HAP-1 (cell line): ENCODE measurements around the gene RAMP1.
A peak's percentile ranks its signal among the peaks of the same experiment; 100 is the strongest.
"Not testable (repeated sequence)": the region's sequence is repeated elsewhere in the genome, so short reads cannot be mapped to it uniquely, and the experiment has no call there.

Experiments
- DNase-seq, 2 experiments: peaks; one replicate each; pipeline ENCODE4 v3.0.0-alpha.2; 2016 to 2020; ENCODE audit warnings: low spot score in 2 of 2
- H3K27me3 ChIP-seq: fragments of 250-450 bp; sonication (Bioruptor Pico); 2 replicates; pipeline ENCODE4 v1.5.1; 2020; ENCODE audit warnings: low read depth, mild to moderate bottlenecking, moderate library complexity
- H3K36me3 ChIP-seq: fragments of 250-450 bp; sonication (Bioruptor Pico); replicated peaks from 2 replicates; pipeline ENCODE4 v1.5.1; 2020; ENCODE audit warnings: mild to moderate bottlenecking
- H3K4me1 ChIP-seq: fragments of 250-450 bp; sonication (Bioruptor Pico); 2 replicates; pipeline ENCODE4 v1.5.1; 2020; ENCODE audit warnings: mild to moderate bottlenecking
- H3K4me3 ChIP-seq: fragments of 250-450 bp; sonication (Bioruptor Pico); 2 replicates; pipeline ENCODE4 v1.5.1; 2020; ENCODE audit warnings: mild to moderate bottlenecking, moderate library complexity
- H3K9me3 ChIP-seq: fragments of 250-450 bp; sonication (Bioruptor Pico); 2 replicates; pipeline ENCODE4 v1.5.1; 2020; ENCODE audit warnings: mild to moderate bottlenecking, moderate library complexity
- in situ Hi-C: fragments of 300-500 bp; cut with MboI; formaldehyde crosslinking; loops from 3 replicates; pipeline ENCODE4 v1.14.3; 2020; ENCODE audit warnings: low sequenced_read_pairs, inconsistent platforms, mixed read lengths

The RAMP1 gene

GRCh38 chr2:237859533-237860272 lies at the start of gene RAMP1:
RAMP1 (plus strand) TSS chr2:237859623; CDS start chr2:237859676, 53 bp downstream.
- Histone ChIP-seq H3K4me3 (peak within 1 kb of the TSS; percentile 42), H3K36me3 (no peaks in the 10 kb centered on the region), H3K4me1 (peaks cover 26% of the 10 kb centered on the region), H3K9me3 (no peaks in the 10 kb centered on the region), H3K27me3 (no peaks in the 10 kb centered on the region)
- DNase-seq: peak in 1 of 2 experiments; percentile 59
- in situ Hi-C loops: loop anchor here (10.0 kb wide), 1 partner anchor 405 kb away; no protein-coding TSS in a partner anchor

DNA sequence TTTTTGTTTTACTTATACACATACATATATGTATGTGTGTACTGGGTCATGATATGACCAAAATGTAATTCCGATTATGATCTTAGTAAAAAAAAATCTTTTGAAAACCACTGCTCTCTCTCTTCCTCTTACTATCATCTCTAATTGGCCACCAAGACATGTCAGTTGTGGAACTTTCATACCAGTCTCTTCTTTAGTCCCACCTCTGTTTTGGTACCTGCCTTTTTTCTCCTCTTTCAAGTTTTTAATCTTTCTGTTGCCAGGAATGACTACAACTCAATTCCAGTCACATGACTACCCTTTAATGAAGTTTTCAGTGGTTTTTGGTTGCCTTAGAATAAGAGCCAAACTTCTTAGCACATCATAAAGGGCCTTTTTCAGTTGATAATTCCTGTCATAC lies 43.8 kb upstream of the RAMP1 start:
- Histone ChIP-seq H3K27me3 (peaks cover 39% of the 10 kb centered on the region), H3K36me3 (no peaks in the 10 kb centered on the region), H3K4me1 (no peaks in the 10 kb centered on the region), H3K4me3 (no peak overlapping the region), H3K9me3 (no peaks in the 10 kb centered on the region)
- DNase-seq: no peak
- in situ Hi-C loops: no loop called here

DNA sequence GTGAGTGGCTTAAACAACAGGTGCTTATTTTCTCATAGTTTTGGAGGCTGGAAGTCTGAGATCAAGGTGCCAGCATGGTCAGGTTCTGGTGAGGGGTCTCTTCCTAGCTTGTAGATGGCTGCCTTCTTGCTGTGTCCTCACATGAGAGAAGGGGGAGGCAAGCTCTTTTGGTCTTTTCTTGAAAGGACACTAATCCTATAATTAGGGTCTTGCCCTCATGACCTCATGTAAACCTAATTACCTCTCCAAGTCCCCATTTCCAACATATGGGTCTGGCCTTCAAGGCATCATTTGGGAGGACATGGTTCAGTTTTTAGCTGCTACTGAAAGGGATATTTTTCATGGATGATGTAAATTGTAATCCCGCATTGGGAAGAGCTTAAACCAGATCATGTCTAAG lies 42.9 kb upstream of the RAMP1 start:
- in situ Hi-C loops: no loop called here
- Histone ChIP-seq H3K9me3 (no peaks in the 10 kb centered on the region), H3K4me1 (no peaks in the 10 kb centered on the region), H3K36me3 (no peaks in the 10 kb centered on the region), H3K4me3 (no peak overlapping the region), H3K27me3 (peaks cover 39% of the 10 kb centered on the region)
- DNase-seq: no peak

GRCh38 chr2:237818066-237818473 lies 41.4 kb upstream of the RAMP1 start:
- Histone ChIP-seq H3K27me3 (peaks cover 44% of the 10 kb centered on the region), H3K9me3 (no peaks in the 10 kb centered on the region), H3K36me3 (no peaks in the 10 kb centered on the region), H3K4me3 (no peak overlapping the region), H3K4me1 (no peaks in the 10 kb centered on the region)
- DNase-seq: no peak
- in situ Hi-C loops: no loop called here

- Histone ChIP-seq H3K36me3 (no peaks in the 10 kb centered on the region), H3K4me1 (no peaks in the 10 kb centered on the region), H3K9me3 (no peaks in the 10 kb centered on the region), H3K27me3 (peaks cover 49% of the 10 kb centered on the region), H3K4me3 (no peak overlapping the region)
- in situ Hi-C loops: no loop called here
- no peak for DNase-seq
Observed at GRCh38 chr2:237819231-237819630, 40.2 kb upstream of the RAMP1 start.

DNA sequence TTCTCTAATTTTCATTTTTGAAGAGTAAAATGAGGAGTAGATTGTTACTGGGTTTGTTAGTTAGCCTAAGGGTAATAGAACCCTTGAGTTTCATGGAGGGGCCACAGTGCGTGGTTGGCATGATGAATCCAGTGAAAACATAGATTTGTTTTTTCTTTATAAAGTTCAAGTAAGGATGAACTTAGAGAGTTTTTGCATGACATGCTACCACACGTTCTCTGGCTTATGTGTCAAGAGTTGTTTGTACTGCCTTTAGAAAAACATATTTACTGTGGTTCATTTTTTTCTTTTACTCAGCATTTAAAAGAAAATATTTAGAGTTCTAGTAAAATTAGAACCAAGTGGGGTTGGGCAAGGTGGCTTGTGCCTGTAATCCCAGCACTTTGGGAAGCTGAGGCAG lies 39.0 kb upstream of the RAMP1 start:
- no peaks in the 10 kb centered on the region for H3K4me1 ChIP-seq
- H3K36me3 ChIP-seq: no peaks in the 10 kb centered on the region
- in situ Hi-C loops: no loop called here
- peaks cover 47% of the 10 kb centered on the region for H3K27me3 ChIP-seq
- H3K9me3 ChIP-seq: no peaks in the 10 kb centered on the region
- H3K4me3 ChIP-seq: no peak overlapping the region
- DNase-seq: no peak

DNA sequence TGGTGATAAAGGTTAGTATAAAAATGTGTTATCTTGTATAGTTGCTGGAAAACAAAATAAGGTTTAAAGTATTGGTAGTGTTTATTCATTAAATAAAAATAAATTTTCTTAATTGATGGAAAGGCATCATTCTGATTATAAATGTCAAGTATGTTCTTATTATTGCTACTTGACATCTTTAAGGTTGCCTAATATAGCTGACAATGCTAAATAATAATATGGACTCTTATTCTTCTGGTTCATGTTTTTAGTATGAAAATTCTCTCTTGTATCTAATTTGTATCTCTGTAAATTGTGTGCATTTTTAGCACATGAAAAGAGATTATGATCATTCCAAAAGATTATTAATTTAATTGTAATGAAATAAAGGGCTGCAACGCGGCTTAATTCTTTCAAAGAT lies 35.9 kb upstream of the RAMP1 start:
- in situ Hi-C loops: no loop called here
- Histone ChIP-seq H3K36me3 (no peaks in the 10 kb centered on the region), H3K27me3 (peaks cover 36% of the 10 kb centered on the region), H3K4me3 (no peak overlapping the region), H3K4me1 (no peaks in the 10 kb centered on the region), H3K9me3 (no peaks in the 10 kb centered on the region)
- no peak for DNase-seq

GRCh38 chr2:237824085-237824484 lies 35.3 kb upstream of the RAMP1 start:
- Histone ChIP-seq H3K9me3 (no peaks in the 10 kb centered on the region), H3K4me1 (no peaks in the 10 kb centered on the region), H3K27me3 (peaks cover 36% of the 10 kb centered on the region), H3K36me3 (no peaks in the 10 kb centered on the region), H3K4me3 (no peak overlapping the region)
- DNase-seq: no peak
- in situ Hi-C loops: no loop called here

- H3K27me3 ChIP-seq: peaks cover 26% of the 10 kb centered on the region
- DNase-seq: no peak
- in situ Hi-C loops: no loop called here
Observed at GRCh38 chr2:237827421-237827987, 31.9 kb upstream of the RAMP1 start.

DNA sequence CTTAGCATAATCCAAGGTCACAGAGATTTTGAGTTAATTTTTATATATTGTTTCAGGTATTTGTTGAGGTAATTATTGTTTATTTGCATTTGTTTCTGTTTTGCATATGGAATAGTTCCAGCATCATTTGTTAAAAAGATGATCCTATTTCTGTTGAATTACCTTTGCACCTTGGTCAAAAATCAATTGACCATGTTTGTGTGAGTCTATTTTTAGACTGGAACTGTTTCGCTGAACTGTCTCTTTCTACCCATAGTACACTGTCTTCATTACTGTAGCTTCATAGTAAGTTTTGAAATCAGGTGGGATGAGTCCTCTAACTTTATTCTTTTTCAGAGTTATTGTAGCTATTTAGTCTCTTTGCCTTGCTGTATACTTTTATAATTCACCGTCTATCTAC lies 28.9 kb upstream of the RAMP1 start:
- Histone ChIP-seq H3K4me1 (no peaks in the 10 kb centered on the region; the same call in 1 of the 2 replicates), H3K27me3 (peaks cover 13% of the 10 kb centered on the region), H3K4me3 (no peak overlapping the region), H3K36me3 (no peaks in the 10 kb centered on the region), H3K9me3 (no peaks in the 10 kb centered on the region)
- in situ Hi-C loops: no loop called here
- DNase-seq: no peak

More at GRCh38 chr2:237827421-237827987, 31.9 kb upstream of the RAMP1 start:
- Histone ChIP-seq H3K36me3 (no peaks in the 10 kb centered on the region), H3K9me3 (no peaks in the 10 kb centered on the region), H3K4me3 (no peak overlapping the region), H3K4me1 (no peaks in the 10 kb centered on the region)

DNA sequence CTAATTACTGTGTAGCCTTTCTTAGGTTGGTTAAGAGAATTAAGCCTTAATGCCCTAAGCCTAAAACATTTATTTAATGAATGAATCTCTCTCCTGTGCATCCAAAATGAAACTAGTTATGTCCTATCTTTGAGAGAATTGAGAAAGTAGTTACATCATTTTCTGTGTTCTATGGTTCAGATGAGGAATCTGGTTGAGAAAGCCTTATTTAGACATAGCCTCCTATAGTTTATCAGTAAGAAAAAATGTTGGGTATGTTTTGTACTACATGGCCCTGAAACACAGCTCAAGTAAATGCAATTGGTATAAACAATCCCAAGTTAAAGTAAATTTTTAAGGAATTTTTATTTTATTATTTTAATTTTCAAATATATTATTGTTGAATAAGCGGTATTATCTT lies 25.9 kb upstream of the RAMP1 start:
- no peak overlapping the region for H3K4me3 ChIP-seq
- peaks cover under 1% of the 10 kb centered on the region for H3K27me3 ChIP-seq
- H3K36me3 ChIP-seq: no peaks in the 10 kb centered on the region
- in situ Hi-C loops: no loop called here
- no peak for DNase-seq
- no peaks in the 10 kb centered on the region; the same call in 1 of the 2 replicates for H3K4me1 ChIP-seq
- H3K9me3 ChIP-seq: no peaks in the 10 kb centered on the region

DNA sequence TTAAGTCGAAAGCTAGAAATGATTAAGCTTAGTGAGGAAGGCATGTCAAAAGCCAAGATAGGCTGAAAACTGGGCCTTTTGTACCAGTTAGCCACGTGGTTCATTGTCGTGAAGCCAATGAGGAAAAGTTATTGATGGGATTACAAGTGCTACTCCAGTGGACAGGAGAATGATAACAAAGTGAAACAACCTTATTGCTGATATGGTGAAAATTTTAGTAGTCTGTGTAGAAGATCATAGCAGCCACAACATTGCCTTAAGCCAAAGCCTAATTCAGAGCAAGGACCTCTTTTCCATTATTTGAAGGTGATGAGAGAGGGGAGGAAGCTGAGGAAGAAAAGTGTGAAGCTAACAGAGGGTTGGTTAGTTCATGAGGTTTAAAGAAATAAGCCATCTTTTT lies 24.1 kb upstream of the RAMP1 start:
- Histone ChIP-seq H3K4me1 (no peaks in the 10 kb centered on the region; the same call in 1 of the 2 replicates), H3K4me3 (no peak overlapping the region), H3K27me3 (no peaks in the 10 kb centered on the region), H3K36me3 (no peaks in the 10 kb centered on the region), H3K9me3 (no peaks in the 10 kb centered on the region)
- in situ Hi-C loops: no loop called here
- DNase-seq: no peak

- in situ Hi-C loops: no loop called here
- H3K9me3 ChIP-seq: no peaks in the 10 kb centered on the region
- no peaks in the 10 kb centered on the region for H3K36me3 ChIP-seq
- no peaks in the 10 kb centered on the region for H3K4me1 ChIP-seq
- H3K4me3 ChIP-seq: no peak overlapping the region
- no peaks in the 10 kb centered on the region for H3K27me3 ChIP-seq
- DNase-seq: no peak
Observed at GRCh38 chr2:237841051-237841450, 18.4 kb upstream of the RAMP1 start.

GRCh38 chr2:237848940-237849339 lies 10.5 kb upstream of the RAMP1 start:
- H3K9me3 ChIP-seq, H3K36me3 ChIP-seq, H3K4me1 ChIP-seq, in situ Hi-C loops, H3K4me3 ChIP-seq, DNase-seq, H3K27me3 ChIP-seq: not testable (repeated sequence)
